RPMI8226 (cell line): ENCODE data around the gene TENT5D.
"Not testable (repeated sequence)": the region's sequence is repeated elsewhere in the genome, so short reads cannot be mapped to it uniquely, and the experiment has no call there.

Experiments used
- DNase-seq: peaks from one replicate; pipeline ENCODE4 v3.0.0-alpha.2; 2015

The TENT5D gene

GRCh38 chrX:80420147-80420546 lies at the start of gene TENT5D:
Gene TENT5D (plus strand): TSS chrX:80420447. CDS start chrX:80442540, 22,093 bp downstream.
- no peak for DNase-seq

DNA sequence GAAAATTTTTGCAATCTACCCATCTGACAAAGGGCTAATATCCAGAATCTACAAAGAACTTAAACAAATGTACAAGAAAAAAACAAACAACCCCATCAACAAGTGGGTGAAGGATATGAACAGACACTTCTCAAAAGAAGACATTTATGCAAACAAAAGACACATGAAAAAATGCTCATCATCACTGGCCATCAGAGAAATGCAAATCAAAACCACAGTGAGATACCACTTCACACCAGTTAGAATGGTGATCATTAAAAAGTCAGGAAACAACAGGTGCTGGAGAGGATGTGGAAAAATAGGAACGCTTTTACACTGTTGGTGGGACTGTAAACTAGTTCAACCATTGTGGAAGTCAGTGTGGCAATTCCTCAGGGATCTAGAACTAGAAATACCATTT lies 34.6 kb upstream of the TENT5D start:
- DNase-seq, result not testable (repeated sequence)

DNA sequence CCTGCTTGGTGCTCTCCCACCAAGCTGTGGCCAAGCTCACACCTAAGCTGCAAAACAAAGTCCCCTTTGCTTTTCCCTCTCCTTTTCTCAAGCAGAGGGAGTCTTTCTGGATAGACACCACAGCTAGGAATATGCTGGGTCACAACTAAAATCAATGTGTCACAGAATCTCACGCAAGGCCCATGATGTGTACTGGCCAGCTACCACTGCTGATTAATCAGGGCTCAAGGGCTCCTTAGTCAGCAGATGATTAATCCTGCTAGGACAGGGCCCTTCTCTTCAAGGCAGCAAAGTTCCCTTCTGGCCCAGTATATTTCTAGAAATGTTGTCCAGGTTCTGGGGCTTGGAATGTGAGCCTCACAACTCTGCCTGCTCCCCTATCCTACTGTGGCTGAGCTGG lies 32.0 kb upstream of the TENT5D start:
- DNase-seq, result no peak

- DNase-seq, result no peak
Measured at GRCh38 chrX:80412042-80412441, 8.2 kb upstream of the TENT5D start.

DNA sequence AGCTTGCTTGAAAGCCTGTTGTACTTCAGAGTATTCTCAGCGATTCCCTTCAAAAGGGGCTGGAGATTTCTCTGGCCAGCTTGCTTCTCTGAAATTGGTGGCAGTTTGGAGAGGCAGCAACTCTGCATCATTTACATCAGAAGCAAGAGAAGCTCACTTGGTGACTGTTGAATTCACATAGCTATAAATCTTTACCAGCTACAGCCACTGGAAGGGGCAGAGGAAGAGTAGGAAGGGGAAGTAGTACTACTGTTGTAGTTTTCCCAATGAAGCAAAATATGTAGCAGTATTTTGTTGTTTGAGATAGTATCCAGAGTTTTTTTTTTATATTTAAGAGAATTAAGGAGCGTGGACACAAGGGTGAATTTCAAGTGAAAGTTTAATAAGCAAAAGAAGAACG lies 2.8 kb downstream of the TENT5D start:
- no peak for DNase-seq

DNA sequence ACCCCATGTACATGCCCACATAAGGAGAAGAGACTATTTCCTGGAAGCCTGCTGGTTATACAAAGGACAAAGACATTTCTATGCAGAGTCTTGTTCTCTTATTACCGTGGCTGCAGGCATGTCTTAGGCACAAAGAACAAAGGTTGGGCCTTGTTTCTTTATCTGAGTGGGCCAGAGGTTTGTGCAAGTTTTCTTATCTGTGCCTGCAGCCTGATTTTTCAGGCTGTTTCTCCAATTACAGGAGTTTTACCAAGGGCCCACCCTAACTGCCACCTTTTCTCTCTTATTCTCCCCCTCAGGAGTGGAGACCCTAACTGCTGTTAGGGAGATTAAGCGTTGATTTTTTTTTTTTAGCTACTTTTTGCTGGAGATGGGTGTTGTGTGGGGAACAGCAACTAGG lies 3.5 kb downstream of the TENT5D start:
- DNase-seq, result no peak

DNA sequence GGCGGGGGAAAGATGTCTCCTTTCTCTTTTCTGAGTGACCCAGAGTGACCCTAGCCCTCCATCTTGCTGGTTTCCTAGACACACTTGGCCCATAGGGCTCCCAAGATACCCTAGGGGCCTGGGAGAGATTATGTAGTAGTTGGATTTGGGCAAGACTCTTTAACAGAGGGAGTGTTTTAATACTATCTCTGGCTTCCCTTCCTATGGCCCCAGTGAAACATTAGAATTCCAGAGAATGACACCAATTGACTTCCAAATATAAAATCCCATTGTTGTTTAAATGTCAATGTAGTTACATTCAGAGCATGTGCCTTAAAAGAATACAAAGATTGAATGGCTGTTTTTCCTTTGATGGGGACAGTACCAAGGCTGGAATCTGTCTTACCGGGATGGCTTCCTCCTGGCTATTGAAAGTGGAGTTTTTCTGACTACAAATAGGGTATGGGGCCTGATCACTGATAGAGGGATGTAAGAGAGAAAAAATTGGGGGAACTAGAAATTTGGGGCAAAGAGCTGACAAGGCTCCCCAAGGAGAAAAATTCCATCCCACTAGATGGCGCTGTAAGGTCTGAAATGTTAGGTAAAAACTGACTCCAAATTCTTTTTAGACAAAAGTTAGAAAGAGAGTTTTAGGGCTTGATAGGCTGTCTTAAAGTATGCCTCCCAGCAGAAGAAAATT lies 10.7 kb downstream of the TENT5D start:
- DNase-seq, result peak; percentile 40

GRCh38 chrX:80431505-80431832 lies 11.2 kb downstream of the TENT5D start:
- no peak for DNase-seq

GRCh38 chrX:80432441-80432840 lies 12.2 kb downstream of the TENT5D start:
- DNase-seq, result no peak

- DNase-seq, result no peak
Measured at GRCh38 chrX:80432863-80433262, 12.6 kb downstream of the TENT5D start.

GRCh38 chrX:80468166-80468565 lies 47.9 kb downstream of the TENT5D start:
- not testable (repeated sequence) for DNase-seq

DNA sequence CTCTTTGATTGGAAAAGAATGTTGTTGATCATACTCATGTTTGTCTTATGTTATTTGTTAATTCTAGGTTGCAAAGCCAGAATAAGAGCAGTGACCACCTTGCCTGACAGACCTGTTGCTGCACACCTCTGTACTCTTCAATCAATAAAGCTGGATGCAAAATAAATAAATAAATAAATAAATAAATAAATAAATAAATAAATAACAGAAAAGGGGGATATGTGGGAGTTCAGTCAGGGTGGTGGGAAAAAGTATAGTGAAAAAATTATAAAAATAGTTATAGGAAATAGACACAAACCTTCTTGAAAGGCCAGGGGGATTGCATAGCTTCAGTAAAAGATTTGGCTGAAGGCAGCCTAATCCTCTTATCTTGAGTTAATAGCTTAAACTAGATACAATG lies 51.3 kb downstream of the TENT5D start:
- no peak for DNase-seq

DNA sequence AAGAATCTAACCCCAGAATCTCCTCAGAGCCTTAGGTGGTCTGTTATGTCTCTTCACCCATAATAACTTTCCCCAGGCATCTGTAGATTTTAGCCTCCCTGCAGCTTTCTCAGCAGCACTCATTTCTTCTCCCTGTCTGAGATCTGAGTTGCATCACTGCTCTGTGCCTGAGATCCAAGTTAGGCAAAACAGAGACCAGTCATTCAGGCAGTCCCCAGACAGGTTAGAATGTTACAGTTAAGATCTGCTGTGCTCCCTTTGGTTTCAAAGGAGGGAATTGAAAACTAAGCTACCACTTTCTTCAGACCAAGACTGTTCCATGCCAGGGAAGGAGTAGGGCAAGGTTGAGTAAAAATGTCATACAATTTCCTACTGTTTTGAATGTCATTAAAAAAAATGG lies 65.3 kb downstream of the TENT5D start:
- no peak for DNase-seq

DNA sequence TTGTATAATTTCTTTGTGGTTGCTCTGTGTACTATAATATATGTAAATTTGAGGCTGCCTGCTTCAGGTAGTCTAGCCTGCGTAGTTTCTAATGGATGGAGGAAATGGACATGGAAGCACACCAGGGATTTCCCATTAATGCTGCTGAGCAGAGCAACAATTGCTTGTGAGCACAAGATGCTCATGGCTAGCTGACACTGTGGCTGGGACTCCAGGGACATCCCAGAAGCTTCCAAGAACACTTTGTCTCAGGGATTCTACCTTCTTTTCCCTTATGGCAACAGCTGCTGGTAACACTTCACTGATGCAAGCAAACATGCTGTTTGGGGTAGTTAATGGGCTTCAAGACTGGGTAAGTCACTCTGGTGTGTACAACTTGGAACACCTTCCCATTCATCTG lies 66.1 kb downstream of the TENT5D start:
- no peak for DNase-seq

GRCh38 chrX:80489166-80489565 lies 68.9 kb downstream of the TENT5D start:
- no peak for DNase-seq
